ENCODE data around the gene PLG.
"Not testable (repeated sequence)": the region's sequence is repeated elsewhere in the genome, so short reads cannot be mapped to it uniquely, and the experiment has no call there.

The PLG gene

DNA sequence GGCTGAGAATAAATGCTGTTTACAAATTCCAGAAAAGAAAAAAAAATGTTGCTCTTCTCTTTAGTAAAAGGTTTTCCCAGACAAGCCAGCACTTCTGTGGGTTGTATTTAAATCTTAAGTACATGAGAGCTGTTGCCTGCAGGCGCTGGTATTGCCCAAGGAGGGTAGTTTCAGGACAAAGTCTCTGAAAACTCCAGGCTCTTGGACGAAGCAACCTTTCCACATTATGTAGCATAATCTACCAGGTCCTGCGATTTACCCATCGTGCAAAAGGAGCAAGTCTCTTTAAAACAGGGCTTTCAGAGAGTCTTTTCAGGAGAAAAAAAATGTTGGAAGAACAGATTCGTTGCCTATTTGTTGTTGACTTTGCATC lies 65.6 kb downstream of the PLG start:
- DNase-seq (ENCODE audit: low read depth), result no peak
- TF ChIP-seq, protein P1, sequence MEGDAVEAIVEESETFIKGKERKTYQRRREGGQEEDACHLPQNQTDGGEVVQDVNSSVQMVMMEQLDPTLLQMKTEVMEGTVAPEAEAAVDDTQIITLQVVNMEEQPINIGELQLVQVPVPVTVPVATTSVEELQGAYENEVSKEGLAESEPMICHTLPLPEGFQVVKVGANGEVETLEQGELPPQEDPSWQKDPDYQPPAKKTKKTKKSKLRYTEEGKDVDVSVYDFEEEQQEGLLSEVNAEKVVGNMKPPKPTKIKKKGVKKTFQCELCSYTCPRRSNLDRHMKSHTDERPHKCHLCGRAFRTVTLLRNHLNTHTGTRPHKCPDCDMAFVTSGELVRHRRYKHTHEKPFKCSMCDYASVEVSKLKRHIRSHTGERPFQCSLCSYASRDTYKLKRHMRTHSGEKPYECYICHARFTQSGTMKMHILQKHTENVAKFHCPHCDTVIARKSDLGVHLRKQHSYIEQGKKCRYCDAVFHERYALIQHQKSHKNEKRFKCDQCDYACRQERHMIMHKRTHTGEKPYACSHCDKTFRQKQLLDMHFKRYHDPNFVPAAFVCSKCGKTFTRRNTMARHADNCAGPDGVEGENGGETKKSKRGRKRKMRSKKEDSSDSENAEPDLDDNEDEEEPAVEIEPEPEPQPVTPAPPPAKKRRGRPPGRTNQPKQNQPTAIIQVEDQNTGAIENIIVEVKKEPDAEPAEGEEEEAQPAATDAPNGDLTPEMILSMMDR (conservative IDR thresholded peaks at IDR 0.05; ENCODE audit: low read depth, low read length), result no peak
- H3K4me3 ChIP-seq (ENCODE audit: low read length), result no peak overlapping the region

DNA sequence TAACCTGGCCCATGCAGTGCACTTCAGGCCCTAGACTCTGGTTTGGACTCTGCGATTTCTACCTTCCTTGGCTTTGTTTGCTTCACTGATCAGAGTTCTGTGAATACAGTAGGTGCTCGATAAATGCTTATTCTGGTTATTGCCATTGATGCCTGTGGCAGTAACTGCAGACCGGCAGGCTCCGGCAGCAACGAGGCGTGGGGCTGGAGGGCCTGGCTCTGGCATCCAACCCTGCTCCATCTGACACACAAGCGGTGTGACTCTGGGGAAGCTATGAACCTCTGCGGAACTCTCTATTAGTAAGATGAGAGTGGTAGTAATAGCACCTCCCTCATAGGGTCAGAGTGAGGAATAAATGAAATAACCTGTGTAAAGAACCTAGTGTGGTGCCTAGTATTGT lies 66.1 kb downstream of the PLG start:
- H3K4me3 ChIP-seq (ENCODE audit: low read length), result no peak overlapping the region
- DNase-seq (ENCODE audit: low read depth), result no peak
- TF ChIP-seq, protein P1 (conservative IDR thresholded peaks at IDR 0.05; ENCODE audit: low read depth, low read length), result peak; percentile 2

- no peak overlapping the region for H3K4me3 ChIP-seq (ENCODE audit: low read length)
- DNase-seq (ENCODE audit: low read depth), result no peak
- TF ChIP-seq, protein P1 (conservative IDR thresholded peaks at IDR 0.05; ENCODE audit: low read depth, low read length), result no peak
These were observed 72.4 kb downstream of the PLG start for GRCh38 chr6:160774399-160774798.

GRCh38 chr6:160775792-160776580 lies 73.9 kb downstream of the PLG start:
- TF ChIP-seq, protein P1 (conservative IDR thresholded peaks at IDR 0.05; ENCODE audit: low read depth, low read length), result no peak
- no peak for DNase-seq (ENCODE audit: low read depth)
- H3K4me3 ChIP-seq (ENCODE audit: low read length), result no peak overlapping the region

- not testable (repeated sequence) for H3K4me3 ChIP-seq (ENCODE audit: low read length); DNase-seq (ENCODE audit: low read depth)
These were observed 77.1 kb downstream of the PLG start for GRCh38 chr6:160779095-160779494.

DNA sequence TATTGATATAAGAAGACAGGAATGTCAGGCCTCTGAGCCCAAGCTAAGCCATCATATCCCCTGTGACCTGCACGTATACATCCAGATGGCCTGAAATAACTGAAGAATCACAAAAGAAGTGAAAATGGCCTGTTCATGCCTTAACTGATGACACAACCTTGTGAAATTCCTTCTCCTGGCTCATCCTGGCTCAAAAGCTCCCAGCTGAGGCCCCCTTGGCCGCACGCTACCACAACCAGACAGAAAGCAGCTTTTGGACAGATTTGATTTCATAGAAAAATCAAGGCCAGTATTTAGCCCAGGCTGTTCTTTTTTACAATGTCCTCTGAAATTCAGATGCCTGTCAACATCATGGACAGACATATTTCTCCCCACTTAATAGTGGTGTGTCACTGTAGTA lies 78.6 kb downstream of the PLG start:
- DNase-seq (ENCODE audit: low read depth); H3K4me3 ChIP-seq (ENCODE audit: low read length): not testable (repeated sequence)

DNA sequence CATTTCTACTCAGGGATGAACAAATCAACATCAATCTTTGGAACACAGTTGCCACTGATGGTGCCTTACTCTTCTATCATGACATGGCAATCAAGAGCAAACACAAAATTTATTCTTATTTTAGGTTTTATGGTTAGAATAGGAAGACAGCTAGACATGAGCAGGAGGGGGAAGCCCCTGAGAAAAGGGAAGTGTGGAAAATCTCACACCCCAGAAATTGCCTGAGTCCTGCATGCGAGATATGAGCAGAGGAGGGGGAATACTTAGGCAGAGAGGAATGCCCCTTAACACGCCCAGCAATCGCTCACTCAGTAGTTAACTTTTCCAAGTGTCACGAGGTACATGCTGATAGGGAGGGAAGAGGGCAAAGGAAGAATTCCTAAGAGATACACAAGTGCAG lies 79.3 kb downstream of the PLG start:
- no peak for DNase-seq (ENCODE audit: low read depth)
- H3K4me3 ChIP-seq (ENCODE audit: low read length), result no peak overlapping the region
- TF ChIP-seq, protein P1 (conservative IDR thresholded peaks at IDR 0.05; ENCODE audit: low read depth, low read length), result no peak

- TF ChIP-seq, protein P1 (conservative IDR thresholded peaks at IDR 0.05; ENCODE audit: low read depth, low read length), result no peak
- H3K4me3 ChIP-seq (ENCODE audit: low read length), result no peak overlapping the region
- DNase-seq (ENCODE audit: low read depth), result no peak
These were observed 80.2 kb downstream of the PLG start for GRCh38 chr6:160782228-160782627.
